GM21529 (cell line): ENCODE results near the gene DDX3Y.

Experiments
- ATAC-seq: cut with Tn5 transposase; IDR thresholded peaks from one replicate; pipeline ENCODE4 v1.9.1; 2021; ENCODE audit not compliant: unreplicated experiment

Gene DDX3Y

GRCh38 chrY:12904618-12905516, at the start of gene DDX3Y:
Gene DDX3Y, plus strand, starts transcription at chrY:12904868. Its CDS starts 69 bp downstream, at chrY:12904937.
- ATAC-seq = no peak

- ATAC-seq = no peak
These were observed 48.8 kb upstream of the DDX3Y start for GRCh38 chrY:12855791-12856275.

DNA sequence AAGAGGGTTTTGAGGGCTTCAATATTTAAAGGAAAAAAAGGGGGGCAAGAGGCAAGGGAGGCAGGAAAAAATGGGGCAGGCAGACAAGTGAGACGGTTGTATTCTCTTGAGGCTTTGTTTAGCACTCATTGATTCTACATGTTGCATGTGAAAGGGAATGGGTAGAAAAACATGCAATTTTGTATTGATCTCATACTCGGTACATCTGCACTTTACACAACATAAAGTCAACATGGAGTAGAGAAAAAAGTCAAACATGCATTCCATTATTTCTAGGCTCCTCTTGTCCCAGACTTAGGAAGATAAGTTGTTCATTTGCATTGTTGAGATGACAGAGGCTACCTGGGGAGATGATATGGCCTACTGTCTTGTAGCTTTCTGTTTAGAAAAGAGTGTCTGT, 36.7 kb upstream of the DDX3Y start:
- no peak for ATAC-seq

DNA sequence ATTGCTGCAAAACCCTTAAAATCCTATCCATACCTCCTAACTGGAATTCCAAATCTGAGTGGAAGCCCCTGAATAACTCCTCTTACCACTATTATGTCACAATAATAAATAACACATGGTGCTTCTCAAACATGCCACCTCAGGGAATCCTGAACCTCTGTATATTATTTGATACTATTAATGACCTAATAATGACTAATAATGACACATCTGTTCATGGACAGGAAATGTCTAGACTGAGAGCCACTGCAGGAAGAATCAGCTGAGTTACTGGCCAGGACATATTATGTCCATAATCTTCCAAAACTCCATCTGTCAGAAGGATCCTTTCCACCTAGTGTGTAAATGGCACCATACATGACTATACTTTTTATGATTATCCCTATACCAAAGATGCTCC, 7.7 kb upstream of the DDX3Y start:
- no peak for ATAC-seq

DNA sequence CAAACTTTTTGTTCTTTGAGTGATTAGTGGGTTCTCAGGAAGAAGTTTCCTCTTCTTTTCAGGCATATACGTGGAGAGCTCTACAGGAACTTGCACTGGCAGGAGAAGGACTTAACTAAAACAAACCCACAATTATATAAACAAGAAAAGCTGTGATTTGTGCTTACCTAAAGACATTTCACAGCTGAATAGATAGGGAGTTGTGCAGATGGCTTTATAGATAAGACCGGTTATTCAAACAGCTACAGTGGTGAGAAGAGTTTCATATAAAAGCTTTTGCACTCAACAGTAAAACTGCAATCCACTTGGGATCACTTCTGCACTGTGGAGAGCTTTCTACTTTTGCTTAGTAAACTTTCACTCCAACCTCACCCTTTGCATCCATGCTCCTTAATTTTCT, 6.1 kb upstream of the DDX3Y start:
- ATAC-seq = no peak

DNA sequence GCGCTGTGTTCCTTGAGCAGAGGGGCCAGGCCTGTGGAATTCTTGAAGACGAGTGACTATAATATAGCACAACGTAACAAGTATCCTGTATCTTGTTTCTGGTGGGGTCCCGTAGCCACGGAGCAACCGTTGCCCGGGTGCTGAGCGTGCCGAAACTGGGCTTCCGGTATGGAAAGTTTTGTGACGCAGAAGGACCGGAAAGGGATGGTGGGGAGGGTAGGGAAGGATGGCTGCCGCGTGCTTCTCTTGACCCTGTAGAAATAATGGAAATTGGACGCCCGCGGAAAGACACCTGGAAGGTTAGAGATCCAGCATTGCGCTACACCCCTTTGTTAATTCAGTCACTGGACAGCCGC, 827 bp downstream of the DDX3Y start:
- ATAC-seq = no peak

DNA sequence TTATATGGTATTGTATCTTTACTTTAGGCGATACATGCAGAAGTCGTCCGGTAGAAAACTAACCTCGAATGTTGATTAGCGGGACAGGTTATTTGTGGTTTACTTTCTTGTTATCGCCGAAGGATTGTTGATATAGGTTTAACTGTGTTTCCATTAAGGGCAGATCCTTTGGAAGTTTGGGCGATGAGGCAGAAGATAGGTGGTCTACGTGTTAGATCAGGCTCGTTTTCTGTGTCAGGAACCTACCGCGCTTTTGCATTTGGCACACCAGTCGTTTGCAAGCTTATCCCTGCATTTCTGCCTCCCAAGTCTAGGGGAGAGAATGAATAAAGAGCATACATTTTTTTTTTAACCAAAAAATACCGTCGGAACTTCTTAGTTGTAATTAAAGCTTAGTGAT, 1.2 kb downstream of the DDX3Y start:
- no peak for ATAC-seq

DNA sequence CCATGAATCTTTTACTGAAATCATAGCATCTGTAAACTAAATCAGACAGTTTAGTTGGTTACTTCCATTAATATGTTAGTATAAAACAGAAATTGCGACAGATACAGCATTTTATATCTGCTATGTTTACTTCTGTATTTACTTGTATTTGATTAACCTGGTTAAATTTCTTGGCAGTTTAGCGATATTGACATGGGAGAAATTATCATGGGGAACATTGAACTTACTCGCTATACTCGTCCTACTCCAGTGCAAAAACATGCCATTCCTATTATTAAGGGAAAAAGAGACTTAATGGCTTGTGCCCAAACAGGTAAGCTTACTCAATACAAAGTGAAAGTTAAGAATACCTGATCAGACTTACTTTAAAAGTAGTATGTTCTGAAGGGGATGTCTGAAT, 8.9 kb downstream of the DDX3Y start:
- ATAC-seq = no peak

DNA sequence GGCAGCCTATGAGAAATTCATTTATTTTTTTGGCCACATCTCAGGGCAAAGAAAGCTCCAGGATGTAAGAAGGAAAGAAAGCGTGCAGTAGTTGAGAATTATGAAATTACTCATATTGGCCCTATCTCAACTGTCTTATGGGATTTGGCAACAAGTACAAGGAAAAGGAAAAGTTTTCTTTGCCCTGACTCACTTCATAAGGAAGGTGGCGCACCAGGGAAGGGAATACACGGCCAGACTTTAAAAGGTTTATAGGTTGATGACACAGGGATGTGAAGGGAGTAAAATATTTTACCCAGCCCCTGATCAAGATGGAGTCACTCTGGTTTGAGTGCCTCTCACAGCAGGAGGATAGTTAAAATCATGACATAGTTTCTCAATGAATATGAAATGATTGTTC, 23.4 kb downstream of the DDX3Y start:
- ATAC-seq = no peak

DNA sequence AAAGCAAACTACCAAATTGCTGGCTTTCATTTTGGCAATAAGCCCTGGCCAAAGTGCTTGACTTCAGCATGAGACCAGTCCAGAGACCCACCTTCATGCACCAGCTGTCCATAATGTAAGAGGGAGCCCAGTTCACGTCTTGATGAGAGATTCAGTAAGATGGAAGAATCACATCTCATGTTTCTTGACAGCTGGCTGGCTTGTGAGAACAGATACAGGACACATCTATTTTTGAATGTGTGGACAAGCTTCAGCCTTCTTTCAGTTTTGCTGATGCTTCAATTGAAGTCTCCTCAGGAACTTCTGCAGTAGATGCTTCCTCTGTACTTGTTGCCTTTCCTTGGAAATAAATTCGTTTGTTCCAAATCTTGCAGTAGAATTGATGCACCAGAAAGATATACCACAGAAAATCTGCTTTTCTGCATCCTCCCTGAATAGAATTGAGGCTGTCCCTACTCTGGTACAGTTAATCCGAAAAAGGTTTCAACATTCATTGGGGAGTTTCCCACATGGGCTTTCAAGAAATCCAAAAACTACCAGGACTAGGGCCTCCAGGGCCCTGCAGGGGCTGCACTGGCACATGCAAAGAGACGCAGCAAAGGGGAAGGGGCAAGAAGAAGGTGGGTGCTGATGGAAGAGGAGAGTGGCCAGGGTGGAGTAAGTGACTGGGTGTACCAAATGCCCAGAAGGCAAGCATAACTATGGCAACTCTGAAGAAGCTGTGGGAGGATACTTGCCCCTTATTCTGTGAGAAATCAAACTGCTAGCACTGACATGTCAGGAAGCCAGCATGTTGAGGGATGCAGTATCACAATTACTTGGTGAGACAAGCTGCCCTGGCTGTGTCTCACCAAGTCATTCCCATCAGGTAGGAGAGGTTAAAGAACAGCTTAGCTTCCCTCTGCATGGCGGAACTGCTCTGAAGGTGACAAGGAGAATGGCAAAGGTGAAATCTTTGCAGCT, 37.3 kb downstream of the DDX3Y start:
- no peak for ATAC-seq
